HEK293T (cell line): ENCODE data around the gene ZDHHC8.

Experiments
- ARNT ChIP-seq: fragments of 450-650 bp; IDR thresholded peaks from 2 replicates; pipeline ENCODE4 v1.6.1; 2017; ENCODE audit warnings: mild to moderate bottlenecking
- BHLHE40 ChIP-seq: fragments of 450-650 bp; IDR thresholded peaks from 2 replicates; pipeline ENCODE4 v1.6.1; 2016; ENCODE audit warnings: mild to moderate bottlenecking, moderate library complexity, borderline replicate concordance
- ELF4 ChIP-seq: fragments of 450-650 bp; IDR thresholded peaks from 2 replicates; pipeline ENCODE4 v1.6.1; 2017; ENCODE audit warnings: antibody characterized with exemption
- HDGF ChIP-seq: fragments of 450-650 bp; IDR thresholded peaks from 2 replicates; pipeline ENCODE4 v1.6.1; 2017; ENCODE audit warnings: antibody characterized with exemption, borderline replicate concordance
- LEF1 ChIP-seq: fragments of 450-650 bp; IDR thresholded peaks from 2 replicates; pipeline ENCODE4 v1.6.1; 2017; ENCODE audit warnings: mild to moderate bottlenecking, borderline replicate concordance

DNA sequence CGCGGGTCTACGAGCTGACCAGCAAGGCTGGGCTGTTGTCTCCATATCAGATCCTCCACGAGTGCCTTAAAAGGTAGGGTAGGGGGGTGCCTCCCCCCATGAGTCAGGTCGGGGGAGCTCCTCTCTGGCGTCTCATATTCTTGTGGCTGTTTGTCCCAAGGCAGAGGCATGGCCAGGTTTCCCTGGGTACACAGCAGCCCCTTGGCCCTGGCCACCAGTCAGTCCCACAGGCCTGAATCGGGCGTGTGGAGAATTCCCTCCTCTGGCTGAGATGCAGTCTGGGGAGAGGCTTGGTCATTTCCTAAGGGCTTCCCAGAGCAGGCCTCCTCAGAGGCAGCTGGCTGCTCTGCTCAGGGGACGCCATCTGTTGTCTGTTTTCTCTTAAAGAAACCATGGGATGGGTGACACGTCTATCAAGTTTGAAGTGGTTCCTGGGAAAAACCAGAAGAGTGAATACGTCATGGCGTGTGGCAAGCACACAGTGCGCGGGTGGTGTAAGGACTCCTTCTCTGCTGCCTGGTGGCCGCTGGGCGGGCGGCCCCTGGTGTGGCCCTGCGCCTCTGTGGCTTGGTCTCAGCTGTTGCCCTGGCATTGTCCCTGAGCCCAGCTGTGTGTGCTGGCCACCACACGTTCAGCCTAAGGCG is 25.3 kb upstream of the ZDHHC8 start:
- TF ChIP-seq ELF4 (no peak), ARNT (no peak), LEF1 (no peak), HDGF (no peak), BHLHE40 (no peak)
